Measurements from ENCODE around the gene MTA3.

DNA sequence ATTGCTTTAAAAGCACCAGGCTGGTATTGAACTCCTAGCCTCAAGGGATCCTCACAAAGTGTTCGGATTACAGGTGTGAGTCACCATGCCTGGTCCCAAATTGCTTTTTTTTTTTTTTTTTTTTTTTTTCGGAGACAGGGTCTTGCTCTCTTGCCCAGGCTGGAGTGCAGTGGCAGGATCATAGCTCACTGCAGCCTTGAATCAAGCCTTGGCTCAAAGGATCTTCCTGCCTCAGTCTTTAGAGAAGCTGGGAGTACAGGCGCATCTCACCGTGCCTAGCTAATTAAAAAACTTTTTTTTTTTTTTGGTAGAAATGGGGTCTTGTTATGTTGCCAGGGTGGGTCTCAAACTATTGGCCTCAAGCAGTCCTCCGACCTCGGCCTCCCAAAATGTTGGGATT lies 12.8 kb downstream of the MTA3 start:
- TF ChIP-seq, protein P1, sequence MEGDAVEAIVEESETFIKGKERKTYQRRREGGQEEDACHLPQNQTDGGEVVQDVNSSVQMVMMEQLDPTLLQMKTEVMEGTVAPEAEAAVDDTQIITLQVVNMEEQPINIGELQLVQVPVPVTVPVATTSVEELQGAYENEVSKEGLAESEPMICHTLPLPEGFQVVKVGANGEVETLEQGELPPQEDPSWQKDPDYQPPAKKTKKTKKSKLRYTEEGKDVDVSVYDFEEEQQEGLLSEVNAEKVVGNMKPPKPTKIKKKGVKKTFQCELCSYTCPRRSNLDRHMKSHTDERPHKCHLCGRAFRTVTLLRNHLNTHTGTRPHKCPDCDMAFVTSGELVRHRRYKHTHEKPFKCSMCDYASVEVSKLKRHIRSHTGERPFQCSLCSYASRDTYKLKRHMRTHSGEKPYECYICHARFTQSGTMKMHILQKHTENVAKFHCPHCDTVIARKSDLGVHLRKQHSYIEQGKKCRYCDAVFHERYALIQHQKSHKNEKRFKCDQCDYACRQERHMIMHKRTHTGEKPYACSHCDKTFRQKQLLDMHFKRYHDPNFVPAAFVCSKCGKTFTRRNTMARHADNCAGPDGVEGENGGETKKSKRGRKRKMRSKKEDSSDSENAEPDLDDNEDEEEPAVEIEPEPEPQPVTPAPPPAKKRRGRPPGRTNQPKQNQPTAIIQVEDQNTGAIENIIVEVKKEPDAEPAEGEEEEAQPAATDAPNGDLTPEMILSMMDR (IDR thresholded peaks at IDR 0.05 in 4 of 5, conservative IDR thresholded peaks at IDR 0.05 in 1 of 5) = no peak
- no peak for TF ChIP-seq POLR2A (IDR thresholded peaks at IDR 0.05)
